HCT116 (cell line): Measurements from ENCODE around the gene TTC23. TPM values are rescaled to one million over a fixed set of nuclear protein-coding genes. Genes with fewer than 3 reads are reported as not detected.

Source experiments
- ATAC-seq: fragments of 200-7000 bp; cut with Tn5 transposase; 2 replicates; pipeline ENCODE4 v1.9.1; 2020; ENCODE audit warnings: mild to moderate bottlenecking, moderate library complexity
- BruUV-seq: library from RNA; stranded (reverse); fragments of 400-500 nt; replicated peaks from 2 replicates; lab custom pipeline; 2021; lab: Mats Ljungman, UMichigan
- CTCF ChIA-PET: fragments of 300-600 bp; sonication (Branson Sonifier 250); formaldehyde crosslinking; loops from one replicate; lab custom pipeline; 2021; ENCODE audit warnings: antibody characterized with exemption; lab: Charles Lee
- POLR2A ChIA-PET: fragments of 300-600, 350-600 bp; sonication (Branson Sonifier 250); formaldehyde crosslinking; loops from one replicate; lab custom pipeline; 2021; ENCODE audit warnings: antibody characterized with exemption; lab: Charles Lee
- RAD21 ChIA-PET, 2 experiments: fragments of 300-600 bp; sonication (Branson Sonifier 250); formaldehyde crosslinking; loops; one replicate each; lab custom pipeline; 2023; ENCODE audit warnings: low total read pairs in 2 of 2; ENCODE audit not compliant: uncharacterized antibody in 2 of 2, unreplicated experiment in 2 of 2, low non-redundant PET in 1 of 2; lab: Charles Lee
- DNase-seq: peaks from one replicate; pipeline ENCODE4 v3.0.0-alpha.2; 2010; ENCODE audit warnings: low read depth, low spot score
- H2AFZ ChIP-seq: fragments of 200-600 bp; shearing (Covaris generic), sonication (generic); 2 replicates; pipeline ENCODE4 v1.6.1; 2017; ENCODE audit warnings: low read depth, mixed run types, mixed read lengths, antibody characterized with exemption, low read length; ENCODE audit not compliant: poor library complexity, severe bottlenecking
- H3K27ac ChIP-seq: 2 replicates; pipeline ENCODE4 v1.5.1; 2012; ENCODE audit warnings: low read depth, low read length
- H3K27me3 ChIP-seq: fragments of 200-600 bp; sonication (generic); 2 replicates; pipeline ENCODE4 v1.6.1; 2016; ENCODE audit warnings: mixed run types, low read length, mixed read lengths; ENCODE audit not compliant: insufficient read depth
- H3K36me3 ChIP-seq, 2 experiments: fragments of 200-500 bp in 1 of 2; fragments of 200-600 bp in 1 of 2; sonication (Bioruptor generic) in 1 of 2; sonication (generic) in 1 of 2; 2 replicates each; pipeline versions ENCODE4 v1.5.1 to v1.6.1; 2014 to 2016; ENCODE audit warnings: low read length in 2 of 2, inconsistent platforms in 1 of 2, mixed read lengths in 1 of 2, mixed run types in 1 of 2; ENCODE audit not compliant: insufficient read depth in 2 of 2, control insufficient read depth in 1 of 2
- H3K4me1 ChIP-seq, 2 experiments: fragments of 200-600 bp in 1 of 2; sonication (generic) in 1 of 2; 2 replicates each; pipeline versions ENCODE4 v1.5.1 to v1.6.1; 2012 to 2017; ENCODE audit warnings: low read length in 2 of 2, inconsistent platforms in 1 of 2, mild to moderate bottlenecking in 1 of 2, mixed read lengths in 1 of 2, mixed run types in 1 of 2, moderate library complexity in 1 of 2; ENCODE audit not compliant: insufficient read depth in 2 of 2, control insufficient read depth in 1 of 2
- H3K4me2 ChIP-seq: fragments of 200-600 bp; sonication (generic); 2 replicates; pipeline ENCODE4 v1.6.1; 2017; ENCODE audit warnings: mixed run types, low read length, mixed read lengths
- H3K4me3 ChIP-seq, 2 experiments: fragments of 200-600 bp in 1 of 2; sonication (generic) in 1 of 2; replicated peaks in 1 of 2; 2 replicates each; pipeline ENCODE4 v1.5.1; 2011 to 2016; ENCODE audit warnings: low read length in 2 of 2, control low read depth in 1 of 2, low read depth in 1 of 2, mild to moderate bottlenecking in 1 of 2, mixed read lengths in 1 of 2, mixed run types in 1 of 2
- H3K79me2 ChIP-seq: fragments of 200-600 bp; sonication (generic); 2 replicates; pipeline ENCODE4 v1.6.1; 2017; ENCODE audit warnings: mild to moderate bottlenecking, mixed run types, low read length, moderate library complexity, mixed read lengths; ENCODE audit not compliant: insufficient read depth
- H3K9ac ChIP-seq: fragments of 200-600 bp; sonication (generic); 2 replicates; pipeline ENCODE4 v1.6.1; 2016; ENCODE audit warnings: low read length, mixed read lengths
- H3K9me2 ChIP-seq: fragments of 200-600 bp; sonication (generic), shearing (Covaris generic); 2 replicates; pipeline ENCODE4 v1.6.1; 2017; ENCODE audit warnings: mixed run types, mild to moderate bottlenecking, moderate library complexity; ENCODE audit not compliant: insufficient read depth
- H3K9me3 ChIP-seq, 2 experiments: fragments of 200-500 bp in 1 of 2; fragments of 200-600 bp in 1 of 2; sonication (Bioruptor generic) in 1 of 2; sonication (generic) in 1 of 2; 2 replicates each; pipeline ENCODE4 v1.6.1; 2014 to 2017; ENCODE audit warnings: low read length in 2 of 2, mixed read lengths in 2 of 2, inconsistent platforms in 1 of 2, low read depth in 1 of 2, mild to moderate bottlenecking in 1 of 2, mixed run types in 1 of 2, moderate library complexity in 1 of 2; ENCODE audit not compliant: control insufficient read depth in 1 of 2, insufficient read depth in 1 of 2
- H4K20me1 ChIP-seq: fragments of 200-600 bp; sonication (generic), shearing (Covaris generic); 2 replicates; pipeline ENCODE4 v1.6.1; 2017; ENCODE audit warnings: mixed run types, mild to moderate bottlenecking, moderate library complexity; ENCODE audit not compliant: insufficient read depth
- CTCF ChIP-seq, 3 experiments: fragments of 200-600 bp in 1 of 3; sonication (generic) in 1 of 3; IDR thresholded peaks in 2 of 3; conservative IDR thresholded peaks in 1 of 3; 2 replicates each; pipeline ENCODE4 v1.5.1; 2012 to 2017; ENCODE audit warnings: low read depth in 2 of 3, low read length in 2 of 3, antibody characterized with exemption in 1 of 3, borderline replicate concordance in 1 of 3, control low read depth in 1 of 3, mild to moderate bottlenecking in 1 of 3, mixed read lengths in 1 of 3, mixed run types in 1 of 3, moderate library complexity in 1 of 3; ENCODE audit not compliant: insufficient read depth in 1 of 3
- EGR1 ChIP-seq: IDR thresholded peaks from 2 replicates; pipeline ENCODE4 v1.6.1; 2012; ENCODE audit warnings: low read depth
- POLR2AphosphoS5 ChIP-seq: IDR thresholded peaks from 2 replicates; pipeline ENCODE4 v1.6.1; 2011; ENCODE audit warnings: mild to moderate bottlenecking, low read depth, low read length, moderate library complexity
- REST ChIP-seq: IDR thresholded peaks from 2 replicates; pipeline ENCODE4 v1.6.1; 2012; ENCODE audit warnings: low read depth
- ZNF274 ChIP-seq: fragments of 200-500 bp; sonication (Bioruptor generic); IDR thresholded peaks from 2 replicates; pipeline ENCODE4 v1.6.1; 2014; ENCODE audit warnings: mild to moderate bottlenecking, low read depth, low read length, inconsistent platforms
- intact Hi-C: fragments of 100-400 bp; cut with micrococcal nuclease; formaldehyde crosslinking; loops from 2 replicates; pipeline ENCODE4 v1.10.0; 2022
- total RNA-seq: library from RNA; stranded (reverse); gene quantifications from one replicate; pipeline ENCODE4 v1.2.1, GENCODE V29; 2021; ENCODE audit not compliant: unreplicated experiment

The TTC23 gene
- total RNA-seq, 1 experiment from 2014 or later: 10.2 TPM

DNA sequence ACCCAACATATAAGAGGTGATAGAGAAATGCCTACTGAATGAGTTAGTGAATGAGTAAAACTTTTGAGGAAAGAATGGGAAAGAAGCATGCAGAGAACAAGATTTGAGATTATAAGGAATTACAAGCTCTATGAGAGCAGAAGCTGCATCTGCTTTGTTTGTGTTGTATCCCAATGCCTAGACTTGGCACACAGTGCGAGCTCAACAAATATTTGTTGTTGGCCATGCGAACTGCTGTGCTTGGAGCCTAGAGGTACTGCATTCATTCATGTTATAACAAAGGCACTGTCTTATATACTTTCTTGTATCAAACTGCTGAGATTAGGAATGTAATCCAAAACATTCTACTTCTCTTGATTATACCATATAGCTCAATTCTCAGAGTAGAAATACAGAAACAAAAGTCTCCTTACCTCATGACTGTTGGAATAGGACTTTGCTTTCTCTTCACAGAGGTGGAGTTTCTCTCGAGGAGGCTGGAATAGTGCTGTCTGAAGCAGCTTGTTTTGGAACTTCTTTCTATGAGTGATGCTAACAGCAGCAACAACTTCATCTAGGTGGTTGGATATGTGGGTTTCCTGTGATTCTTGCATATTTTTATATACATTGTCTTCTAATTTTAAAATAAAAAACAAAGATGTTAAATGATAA lies 21.1 kb downstream of the TTC23 start:
- BruUV-seq: no TSS peak
- DNase-seq (no peak), ATAC-seq (no peak)
- Histone ChIP-seq H3K9ac (no peak overlapping the region), H3K27me3 (no peaks in the 10 kb centered on the region), H3K36me3 (no peaks in the 10 kb centered on the region), H4K20me1 (no peaks in the 10 kb centered on the region), H3K4me1 (no peaks in the 10 kb centered on the region), H3K9me3 (no peaks in the 10 kb centered on the region), H3K4me2 (no peak overlapping the region), H3K27ac (no peak overlapping the region), H3K79me2 (no peaks in the 10 kb centered on the region), H3K4me3 (no peak overlapping the region), H3K9me2 (no peaks in the 10 kb centered on the region), H2AFZ (no peak overlapping the region)
- TF ChIP-seq CTCF (IDR thresholded peaks at IDR 0.05 in 2 of 3, conservative IDR thresholded peaks at IDR 0.05 in 1 of 3; ENCODE audit: borderline replicate concordance in 1 of 3, insufficient read depth in 1 of 3, low read depth in 2 of 3, low read length in 2 of 3) (no peak), POLR2AphosphoS5 (no peak), REST (no peak), EGR1 (no peak), ZNF274 (no peak)
- intact Hi-C loops: no loop called here
- RAD21 ChIA-PET: no interaction called here
- CTCF ChIA-PET: no interaction called here
- POLR2A ChIA-PET: no interaction called here
